Measurements from ENCODE around the gene VAMP5.
"Not testable (repeated sequence)": the region's sequence is repeated elsewhere in the genome, so short reads cannot be mapped to it uniquely, and the experiment has no call there.

The VAMP5 gene

DNA sequence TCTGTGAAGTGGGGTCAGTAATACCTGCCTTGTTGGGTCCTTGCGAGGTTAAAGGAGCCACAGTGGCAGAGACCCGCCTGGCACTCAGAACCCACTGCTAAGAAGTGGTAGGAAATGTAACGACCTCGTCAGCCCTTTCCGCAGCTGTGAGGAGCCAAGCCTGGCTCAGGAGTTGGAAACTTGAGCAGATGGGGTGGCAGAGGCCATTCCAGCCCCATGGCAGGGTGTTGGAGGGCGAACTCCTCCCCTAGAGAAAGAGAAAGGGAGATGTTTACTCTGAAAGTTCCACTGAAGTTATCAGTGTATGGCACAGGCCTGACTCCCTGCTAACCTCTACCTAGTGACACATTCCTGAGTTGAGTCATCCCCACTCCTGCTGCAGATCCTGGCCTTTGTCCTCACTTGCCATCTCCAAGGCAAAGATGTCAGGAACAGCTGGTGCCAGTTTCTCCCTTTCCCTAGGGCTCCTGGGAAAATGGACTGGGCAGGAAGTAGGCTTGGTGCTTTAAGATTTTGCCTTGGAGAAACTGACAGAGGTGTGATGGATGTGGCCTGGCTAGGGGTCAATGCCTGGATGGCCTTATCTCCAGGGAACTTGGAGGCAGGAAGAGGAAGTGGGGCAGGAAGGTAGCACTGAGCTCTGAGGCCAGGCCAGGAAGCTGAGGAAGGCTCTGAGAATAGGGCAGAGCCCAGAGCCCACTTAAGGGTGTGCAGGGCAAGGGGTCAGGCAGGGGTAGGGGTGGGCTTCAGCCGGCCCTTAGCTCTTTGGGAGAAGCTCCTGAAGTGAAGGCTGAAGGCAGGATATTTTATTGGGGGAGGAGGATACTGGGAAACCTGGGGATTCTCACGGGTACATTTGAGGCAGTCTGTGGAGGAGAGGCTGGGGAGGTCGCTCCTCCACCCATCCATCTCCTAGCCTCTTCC is 888 bp downstream of the VAMP5 start:
- DNase-seq: no peak

DNA sequence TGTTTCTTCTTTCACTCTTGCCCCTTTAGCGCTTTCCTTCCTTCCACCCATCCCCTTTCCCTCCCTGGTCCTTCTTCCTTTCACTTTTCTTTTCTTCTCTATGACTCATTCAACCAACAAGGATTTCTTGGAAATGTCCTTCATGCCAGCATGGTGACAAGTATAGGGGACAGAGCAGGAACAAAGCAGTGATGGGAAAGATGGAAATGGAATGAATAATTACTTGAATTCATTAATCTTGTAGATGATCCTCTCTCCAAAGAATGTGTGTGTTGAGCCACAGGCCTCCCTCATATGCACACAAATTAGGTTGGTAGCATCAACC is 1.5 kb downstream of the VAMP5 start:
- DNase-seq: no peak

DNA sequence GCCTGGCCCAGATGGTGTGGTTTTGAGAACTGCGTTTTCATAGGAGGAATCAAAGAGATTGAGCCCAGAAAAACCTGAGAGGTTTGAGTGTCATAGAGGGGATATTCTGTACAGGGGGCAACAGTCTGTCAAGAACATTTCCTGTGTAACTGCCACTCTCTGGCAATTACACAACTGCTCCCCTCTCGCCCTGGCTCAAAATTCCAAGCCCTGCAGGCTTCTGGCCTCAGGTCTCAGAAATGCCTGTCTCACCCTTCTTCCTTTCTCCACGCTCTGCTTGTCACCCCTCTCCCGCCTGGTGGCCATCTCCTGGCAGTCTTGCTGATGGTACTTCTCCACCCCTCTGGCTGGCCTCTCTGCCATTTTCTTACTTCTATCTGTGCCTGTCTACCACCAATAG is 4.0 kb downstream of the VAMP5 start:
- no peak for DNase-seq

DNA sequence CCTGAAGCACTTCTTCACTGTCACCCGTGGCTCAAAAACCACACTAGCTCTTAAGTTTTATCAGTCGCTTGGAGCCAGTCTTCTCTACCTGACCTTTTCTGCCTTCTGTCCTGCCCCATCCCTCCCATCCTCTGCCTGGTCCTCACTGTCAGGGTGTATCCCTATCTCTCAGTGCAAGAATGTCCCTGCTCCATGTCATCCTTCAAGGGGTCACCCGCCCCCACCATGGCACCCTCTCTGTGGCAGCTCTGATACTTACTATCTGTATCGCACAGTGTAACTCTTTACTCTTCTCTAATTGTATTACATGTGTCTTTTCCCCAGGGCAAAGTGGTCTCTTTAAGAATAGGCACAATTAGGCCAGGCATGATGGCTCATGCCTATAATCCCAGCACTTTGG is 4.4 kb downstream of the VAMP5 start:
- DNase-seq: no peak

DNA sequence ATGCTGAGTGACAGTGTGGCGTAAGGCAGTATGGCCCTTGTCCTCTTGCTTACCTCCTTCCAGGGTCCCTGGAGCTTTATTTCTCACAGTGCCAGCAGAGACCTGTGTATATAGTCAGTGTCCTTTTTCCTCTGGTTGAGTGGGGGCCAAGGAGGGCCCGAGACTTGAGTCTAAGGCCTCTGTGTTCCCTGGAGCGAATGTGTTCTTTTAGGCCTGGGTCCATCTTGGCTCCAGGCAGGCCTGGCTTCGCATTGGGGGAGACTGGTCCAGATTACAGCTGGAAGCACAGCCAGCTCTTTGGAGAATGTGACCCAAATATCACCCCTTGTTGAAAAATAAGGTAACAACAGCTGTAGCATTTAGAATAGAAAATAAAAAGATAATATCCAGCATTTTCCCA is 5.0 kb downstream of the VAMP5 start:
- DNase-seq: no peak

DNA sequence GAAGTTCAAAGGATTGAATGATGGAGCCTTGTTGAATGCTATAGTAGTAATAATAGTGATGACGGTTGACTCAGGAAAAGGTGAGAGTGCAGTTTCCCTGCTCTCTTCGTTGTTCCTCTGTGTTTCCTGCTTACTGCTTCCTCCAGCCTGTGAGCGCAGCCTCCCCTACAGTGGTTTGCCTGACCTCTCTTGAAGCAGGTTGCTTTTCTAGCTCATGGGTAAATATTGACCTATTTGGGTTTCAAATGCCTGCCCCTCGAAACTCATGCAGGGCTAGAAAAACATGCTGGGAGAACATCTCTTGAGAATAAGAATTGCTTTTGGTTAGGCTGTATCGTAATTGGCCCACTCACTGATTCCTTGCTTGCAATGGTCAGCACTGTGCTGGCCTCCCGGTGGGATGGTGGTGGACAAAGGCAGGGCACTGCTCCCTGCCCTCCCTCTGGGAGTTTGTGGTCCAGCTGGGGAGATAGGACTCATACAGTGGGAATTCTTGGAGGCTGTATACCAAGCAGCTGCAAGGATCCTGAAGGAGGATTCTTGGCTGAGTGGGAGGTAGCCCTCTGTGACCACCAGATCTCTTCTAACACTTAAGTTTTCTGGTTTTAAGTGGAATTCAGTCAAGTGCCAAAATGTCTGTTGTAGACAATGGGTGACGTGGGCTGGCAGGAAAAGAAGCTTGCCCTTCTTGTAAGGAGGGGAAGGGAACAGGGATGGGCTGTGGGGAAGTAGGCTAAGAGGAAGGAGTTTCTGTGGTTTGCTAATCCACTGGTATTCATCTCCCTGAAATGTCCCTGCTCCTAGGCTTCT is 6.0 kb downstream of the VAMP5 start:
- no peak for DNase-seq

DNA sequence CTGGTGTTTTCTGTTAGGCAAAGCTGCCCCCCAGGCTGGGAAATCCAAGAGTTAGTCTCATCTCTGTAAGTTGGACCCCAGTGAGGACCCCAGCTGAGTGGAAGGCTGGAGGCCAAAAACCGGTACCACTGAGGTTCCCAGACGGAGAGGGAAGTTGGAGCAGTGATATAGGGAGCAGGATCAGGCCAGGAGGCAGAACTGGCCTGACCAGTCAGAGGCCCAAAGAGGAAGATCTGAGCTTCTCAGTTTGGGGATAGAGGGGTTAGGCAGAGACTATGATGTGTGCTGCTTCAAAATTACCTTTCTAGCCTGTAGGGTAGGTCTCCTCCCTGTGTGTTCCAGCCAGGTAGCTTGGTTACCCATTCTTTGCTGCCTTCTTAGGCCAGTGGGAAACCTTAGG is 6.7 kb downstream of the VAMP5 start:
- DNase-seq: no peak

DNA sequence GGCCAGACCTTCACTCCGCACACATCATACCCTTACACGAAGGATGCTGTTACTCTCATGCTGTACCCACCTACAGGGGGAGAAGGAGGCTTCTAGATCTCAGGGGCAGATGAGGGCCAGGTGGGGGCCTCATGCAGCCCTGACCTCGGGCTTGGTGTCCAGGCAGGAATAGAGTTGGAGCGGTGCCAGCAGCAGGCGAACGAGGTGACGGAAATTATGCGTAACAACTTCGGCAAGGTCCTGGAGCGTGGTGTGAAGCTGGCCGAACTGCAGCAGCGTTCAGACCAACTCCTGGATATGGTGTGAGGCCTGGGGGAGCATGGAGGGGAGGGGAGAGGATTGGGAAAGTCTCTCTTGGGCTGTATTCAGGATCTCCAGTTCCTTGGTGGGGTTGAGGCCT is 7.3 kb downstream of the VAMP5 start:
- DNase-seq: no peak

DNA sequence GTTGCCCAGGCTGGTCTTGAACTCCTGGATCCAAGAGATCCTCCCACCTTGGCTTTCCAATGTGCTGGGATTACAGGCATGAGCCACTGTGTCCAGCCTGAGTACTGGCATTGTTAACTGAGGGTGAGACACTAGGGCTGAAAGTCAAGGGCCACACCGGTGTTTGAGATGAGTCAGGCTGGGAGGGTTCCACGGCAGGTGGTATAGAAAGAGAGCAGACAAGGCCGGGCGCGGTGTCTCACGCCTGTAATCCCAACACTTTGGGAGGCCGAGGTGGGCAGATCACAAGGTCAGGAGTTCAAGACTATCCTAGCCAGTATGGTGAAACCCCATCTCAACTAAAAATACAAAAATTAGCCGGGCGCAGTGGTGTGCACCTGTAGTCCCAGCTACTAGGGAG is 8.1 kb downstream of the VAMP5 start:
- not testable (repeated sequence) for DNase-seq

DNA sequence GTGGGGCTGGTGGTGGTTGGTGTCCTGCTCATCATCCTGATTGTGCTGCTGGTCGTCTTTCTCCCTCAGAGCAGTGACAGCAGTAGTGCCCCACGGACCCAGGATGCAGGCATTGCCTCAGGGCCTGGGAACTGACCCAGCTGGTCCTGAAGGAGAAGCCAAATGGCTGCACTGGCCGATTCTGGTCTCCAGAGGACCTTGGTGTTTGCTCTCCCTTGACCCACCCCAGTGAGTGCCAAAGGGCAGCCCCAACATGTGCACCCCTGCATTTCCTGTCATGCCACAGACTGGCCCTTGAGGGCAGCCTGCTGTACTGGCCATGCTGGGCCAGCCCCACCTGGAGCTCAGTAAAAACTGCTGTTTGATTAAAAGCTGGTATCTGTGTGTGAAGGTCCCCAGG is 8.8 kb downstream of the VAMP5 start:
- no peak for DNase-seq

DNA sequence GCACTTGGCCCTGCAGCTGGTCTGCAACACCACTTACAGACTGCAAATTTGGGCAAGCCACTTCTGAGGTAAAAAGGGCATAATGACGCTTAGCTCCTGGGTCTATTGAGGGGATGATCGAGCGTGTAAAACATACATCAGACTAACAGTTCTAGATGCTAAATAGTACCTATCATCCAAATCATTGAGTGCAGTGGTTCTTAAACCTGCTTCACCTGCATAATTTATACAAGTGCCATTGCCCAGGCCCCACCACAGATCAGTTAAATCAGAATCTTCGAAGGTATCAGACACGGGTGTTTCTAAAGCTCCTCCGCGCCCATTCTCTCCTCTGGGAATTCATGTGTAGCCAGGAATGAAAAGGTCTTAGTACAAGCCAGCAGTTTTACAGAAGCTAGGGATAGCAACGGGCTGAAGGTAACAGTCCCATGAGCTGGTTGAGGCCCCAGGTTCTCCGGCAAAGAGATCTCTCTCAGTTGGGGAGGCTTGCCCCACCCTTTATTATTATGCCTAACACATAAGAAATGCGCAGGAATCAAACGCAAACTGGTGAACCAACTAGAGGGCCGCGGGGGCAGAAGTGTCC is 10.6 kb downstream of the VAMP5 start:
- DNase-seq: no peak

DNA sequence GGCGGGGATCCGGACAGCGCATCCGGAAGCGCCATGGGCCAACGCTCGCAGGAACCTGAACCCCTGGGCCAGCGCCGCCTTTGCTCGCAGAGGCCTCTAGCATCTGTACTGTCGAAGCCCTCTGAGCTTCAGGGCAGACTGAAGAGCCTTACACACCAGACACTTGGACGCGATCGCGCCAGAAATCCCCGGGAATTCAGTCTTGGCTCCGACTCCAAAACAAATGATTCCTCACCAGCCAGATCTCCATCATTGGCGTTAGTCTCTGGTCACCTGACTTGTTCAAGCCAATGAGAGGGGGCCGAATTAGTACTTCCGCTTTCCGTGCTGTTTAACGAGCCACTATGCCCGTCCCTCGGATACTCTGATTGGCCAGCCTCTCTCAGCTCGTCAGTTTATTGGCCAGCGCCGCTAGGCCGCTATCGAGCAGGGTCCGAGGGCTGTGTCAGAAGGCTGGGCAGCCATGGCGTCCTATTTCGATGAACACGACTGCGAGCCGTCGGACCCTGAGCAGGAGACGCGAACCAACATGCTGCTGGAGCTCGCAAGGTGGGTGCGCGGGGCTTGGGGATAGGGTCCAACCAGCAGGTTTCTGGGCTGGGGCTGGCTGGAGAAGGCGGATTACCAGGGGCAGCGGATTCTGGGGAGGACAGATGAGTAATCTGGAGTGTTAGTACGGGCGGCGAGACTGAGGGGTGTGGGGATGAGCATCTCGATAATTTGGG is 11.2 kb downstream of the VAMP5 start, which contains the start of gene RNF181:
Gene RNF181, plus strand, starts transcription at position 445 of the 725 bp plus-strand sequence. Its CDS starts 19 bp downstream, at position 464.
- DNase-seq: peak; percentile 80 to 82

DNA sequence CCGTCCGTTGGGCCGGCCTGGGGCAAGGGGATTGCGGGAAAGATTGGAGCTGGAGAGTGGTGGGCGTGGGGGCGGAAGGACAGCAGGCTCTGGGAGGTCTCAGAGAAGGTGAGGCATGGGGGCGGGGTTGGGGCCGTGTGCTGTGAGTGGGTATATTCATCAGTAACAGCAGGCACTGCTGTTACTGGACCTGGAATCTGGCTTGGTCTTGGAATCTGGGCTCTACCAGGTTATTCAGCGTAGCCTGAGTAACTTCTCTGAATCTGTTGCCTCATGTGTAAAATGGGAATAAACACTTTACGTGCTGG is 11.7 kb downstream of the VAMP5 start:
- no peak for DNase-seq

DNA sequence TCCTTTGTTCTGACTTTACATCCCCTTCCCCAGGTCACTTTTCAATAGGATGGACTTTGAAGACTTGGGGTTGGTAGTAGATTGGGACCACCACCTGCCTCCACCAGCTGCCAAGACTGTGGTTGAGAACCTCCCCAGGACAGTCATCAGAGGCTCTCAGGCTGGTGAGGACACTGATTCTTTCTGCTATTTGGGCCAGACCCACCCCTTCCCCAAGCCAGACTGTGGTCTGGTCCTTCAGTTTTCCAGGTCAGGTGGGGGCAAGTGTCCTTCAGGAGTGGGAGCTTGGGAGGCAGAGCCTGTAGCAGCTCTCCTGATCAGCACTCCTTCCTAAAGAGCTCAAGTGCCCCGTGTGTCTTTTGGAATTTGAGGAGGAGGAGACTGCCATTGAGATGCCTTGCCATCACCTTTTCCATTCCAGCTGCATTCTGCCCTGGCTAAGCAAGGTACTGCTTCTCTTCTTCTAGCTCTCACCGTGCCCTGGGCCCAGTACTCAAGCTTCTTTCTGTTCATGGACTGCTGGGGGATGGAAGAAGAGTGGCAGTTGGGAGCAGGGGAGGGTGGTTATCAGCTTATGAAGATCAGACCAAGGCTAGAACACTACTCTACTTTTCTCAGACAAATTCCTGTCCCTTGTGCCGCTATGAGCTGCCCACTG is 12.4 kb downstream of the VAMP5 start:
- DNase-seq: no peak

DNA sequence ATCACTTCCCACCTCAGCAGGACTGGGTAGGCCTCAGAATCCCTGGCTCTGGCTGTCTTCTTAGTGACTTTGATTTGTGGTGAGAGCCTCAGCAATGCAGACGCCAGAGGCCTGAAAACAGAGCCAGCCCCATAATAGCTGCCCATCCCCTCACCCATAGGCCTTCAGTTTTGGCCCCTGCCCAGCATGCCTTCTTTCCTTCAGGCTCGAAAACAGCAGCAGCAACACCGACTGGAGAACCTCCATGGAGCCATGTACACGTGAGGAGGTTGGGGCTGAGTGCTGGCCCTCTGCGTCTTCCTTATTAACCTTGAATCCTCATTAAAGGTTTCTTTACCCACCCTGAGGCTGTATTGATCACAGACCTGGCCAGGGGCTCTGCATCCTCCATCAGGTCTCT is 13.0 kb downstream of the VAMP5 start:
- DNase-seq: no peak

DNA sequence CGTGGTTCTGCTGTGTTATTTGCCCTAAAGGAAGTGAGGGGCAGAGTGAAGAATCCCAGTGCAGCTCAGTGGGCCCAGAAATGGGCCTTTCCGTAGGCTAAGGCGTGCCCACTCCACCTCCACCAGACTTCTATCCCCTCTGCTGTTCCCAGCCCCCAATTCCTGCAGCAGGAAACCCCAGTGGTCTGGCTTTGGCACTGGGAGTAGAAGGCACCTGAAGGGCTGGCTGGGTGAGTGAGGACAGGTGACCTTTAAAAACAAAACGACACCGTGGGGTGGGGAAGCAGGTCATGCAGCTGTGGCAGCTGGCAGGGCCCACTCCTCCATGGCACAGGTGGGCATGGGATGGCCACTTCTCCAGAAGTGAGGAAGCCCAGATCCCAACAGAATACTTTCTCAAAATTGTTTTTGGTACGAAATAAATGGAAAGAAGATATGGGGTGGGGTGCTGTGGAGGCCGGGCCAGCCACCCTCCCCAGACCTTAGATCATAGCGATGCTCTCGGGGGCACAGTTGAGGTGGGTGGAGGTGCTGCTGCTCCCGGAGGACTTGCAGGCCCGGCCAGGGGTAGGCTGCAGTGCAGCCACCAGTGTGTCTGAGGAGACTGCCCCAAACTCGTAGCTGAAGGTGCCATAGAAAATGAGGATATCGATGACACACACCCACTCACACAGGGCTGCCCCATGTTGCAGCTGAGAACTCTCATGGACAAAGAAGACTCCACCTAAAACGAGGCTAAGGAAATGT is 14.5 kb downstream of the VAMP5 start:
- DNase-seq: no peak

DNA sequence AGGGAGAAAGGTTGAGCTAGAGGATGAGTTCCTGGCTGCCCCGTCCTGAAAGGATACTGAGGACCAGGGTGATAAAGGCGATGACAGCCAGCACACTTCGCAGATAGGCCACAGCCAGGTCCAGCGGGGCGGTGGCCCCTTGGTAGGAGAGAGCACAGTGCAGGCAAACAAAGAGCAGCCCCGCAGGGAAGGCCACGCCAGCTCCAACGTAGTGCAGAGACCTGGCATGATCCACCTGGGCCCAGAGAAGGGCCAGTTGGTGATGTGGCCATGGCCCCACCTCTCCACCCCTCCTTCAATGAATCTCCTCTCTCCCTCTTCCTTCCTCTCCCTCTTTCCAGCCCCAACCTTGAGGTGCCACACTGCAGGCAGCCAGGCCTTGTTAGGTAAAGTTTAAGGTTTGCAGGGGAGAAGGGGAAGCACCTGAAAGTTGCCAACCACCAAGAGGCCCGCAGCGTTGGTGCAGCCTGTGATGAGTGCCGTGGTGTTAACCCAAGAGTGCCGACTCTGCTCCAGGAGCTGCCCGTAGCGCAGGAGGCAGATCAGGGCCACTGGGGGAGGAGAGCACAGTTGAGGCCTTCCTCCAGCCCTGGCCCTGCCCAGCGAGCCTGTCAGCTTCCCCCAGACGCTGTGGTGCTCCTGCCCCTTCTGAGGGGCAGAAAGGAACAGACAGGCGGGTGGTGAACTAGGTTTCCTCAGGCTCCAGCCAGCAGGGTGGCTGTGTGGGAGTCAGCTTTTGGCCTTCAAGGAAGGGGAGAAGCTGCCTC is 15.4 kb downstream of the VAMP5 start:
- DNase-seq: no peak

DNA sequence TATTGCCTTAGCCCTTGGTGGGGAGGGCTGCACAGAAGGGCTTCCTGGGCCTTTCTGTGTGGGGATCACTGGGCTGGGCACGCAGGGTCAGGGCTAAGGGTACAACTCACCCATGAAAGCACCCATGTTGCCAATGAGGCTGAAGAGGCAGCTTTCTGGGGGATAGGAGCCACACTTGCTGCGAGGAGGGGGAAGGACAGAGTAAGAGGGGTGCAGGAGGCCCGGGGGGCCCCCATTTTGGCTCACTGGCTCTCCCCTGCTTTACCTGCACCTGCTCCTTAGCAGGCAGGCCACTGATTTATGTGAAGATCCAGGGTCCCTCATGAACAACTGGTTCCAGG is 16.0 kb downstream of the VAMP5 start:
- no peak for DNase-seq

DNA sequence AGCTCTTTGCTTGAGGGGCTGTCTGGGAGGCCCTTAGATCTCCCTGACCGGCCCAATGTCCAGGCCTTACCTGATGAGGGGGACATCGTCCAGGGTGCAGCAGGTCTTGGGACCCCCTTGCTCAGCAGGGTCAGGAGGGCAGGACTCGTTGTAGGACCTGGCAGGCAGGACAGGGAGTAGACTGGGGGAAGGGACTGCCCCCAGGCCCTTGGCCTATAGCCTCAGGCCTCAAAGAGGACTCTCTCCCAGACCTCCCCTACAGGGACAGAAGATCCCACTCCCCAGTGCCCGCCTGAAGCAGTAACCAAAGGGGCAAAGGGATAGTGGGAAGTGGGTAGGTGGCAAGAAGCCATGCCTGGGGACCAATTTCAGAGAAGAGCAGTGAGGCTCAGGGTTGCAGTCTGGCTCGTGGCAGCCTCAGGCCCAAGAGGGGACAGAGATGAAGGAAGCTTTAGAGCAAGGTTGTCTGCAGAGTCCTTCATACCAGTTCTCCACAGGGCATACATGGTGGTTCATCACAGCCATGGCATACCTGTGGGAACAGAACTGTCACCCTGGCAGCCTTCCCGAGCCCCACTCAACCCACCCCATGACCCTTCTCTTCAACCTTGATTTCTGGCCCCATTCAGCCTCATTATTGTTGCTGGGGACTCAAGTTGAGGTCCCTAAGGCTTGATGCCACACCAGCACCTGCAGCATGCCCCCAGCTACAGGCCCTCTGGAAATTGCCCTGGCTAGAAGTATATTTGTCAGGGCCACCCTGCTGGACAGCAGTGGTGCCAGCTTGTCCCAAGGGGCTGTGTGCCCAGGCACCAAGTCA is 16.9 kb downstream of the VAMP5 start:
- no peak for DNase-seq

DNA sequence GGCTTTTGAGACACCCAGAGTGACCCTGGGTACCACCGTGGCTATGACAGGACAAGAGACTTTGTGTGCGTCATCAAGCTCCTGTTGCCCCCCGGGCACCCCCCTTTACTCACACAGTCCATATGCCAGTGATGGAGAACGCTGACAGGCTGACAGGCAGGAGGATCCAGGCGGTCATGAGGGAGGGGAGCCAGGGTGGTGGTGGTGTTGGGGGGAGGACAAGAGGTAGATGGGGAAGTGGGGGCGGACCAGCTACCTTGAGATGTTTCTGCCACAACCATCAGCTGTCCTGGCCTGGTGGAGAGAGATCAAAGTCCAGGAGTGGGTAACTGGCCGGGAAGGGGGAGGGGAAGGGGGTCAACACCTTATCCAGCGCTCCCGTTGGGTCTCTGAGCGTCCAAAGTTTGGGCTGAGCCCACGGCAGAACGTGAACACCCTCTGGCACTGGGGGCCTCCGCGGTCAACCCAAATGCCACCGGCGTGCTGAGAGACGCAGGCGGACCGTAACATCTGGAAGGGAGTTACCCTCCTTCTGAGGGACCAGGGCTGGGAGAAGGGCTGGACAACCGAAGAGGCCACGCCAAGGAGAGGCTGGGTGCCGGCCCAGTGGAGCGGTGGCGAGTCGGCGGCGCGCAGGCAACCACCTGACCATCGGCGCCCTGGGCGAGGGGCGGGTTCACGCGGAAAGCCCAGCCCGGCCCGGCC is 17.7 kb downstream of the VAMP5 start:
- no peak for DNase-seq
